BE2C (cell line): ENCODE measurements around the gene S1PR4.
A peak's percentile ranks its signal among the peaks of the same experiment; 100 is the strongest.

ENCODE experiments used
- DNase-seq: peaks from one replicate; pipeline ENCODE4 v3.0.0-alpha.2; 2020
- H3K27me3 ChIP-seq: fragments of 250-450 bp; sonication (Bioruptor Pico); 2 replicates; pipeline ENCODE4 v1.5.1; 2020; ENCODE audit warnings: mild to moderate bottlenecking
- H3K36me3 ChIP-seq: fragments of 250-450 bp; sonication (Bioruptor Pico); 2 replicates; pipeline ENCODE4 v1.5.1; 2020; ENCODE audit warnings: mild to moderate bottlenecking
- H3K4me1 ChIP-seq: fragments of 250-450 bp; sonication (Bioruptor Pico); 2 replicates; pipeline ENCODE4 v1.5.1; 2020
- H3K4me3 ChIP-seq: 2 replicates; pipeline ENCODE4 v1.5.1; 2011; ENCODE audit warnings: low read depth, low read length
- H3K9me3 ChIP-seq: fragments of 250-450 bp; sonication (Bioruptor Pico); 2 replicates; pipeline ENCODE4 v1.5.1; 2020
- CTCF ChIP-seq: IDR thresholded peaks from 2 replicates; pipeline ENCODE4 v1.5.1; 2012; ENCODE audit warnings: mild to moderate bottlenecking, low read depth, low read length

Gene S1PR4

GRCh38 chr19:3184847-3185460 lies 6.4 kb downstream of the S1PR4 start:
- no peak for TF ChIP-seq CTCF
- peak; percentile 79 for DNase-seq
- H3K27me3 ChIP-seq: no peaks in the 10 kb centered on the region
- peaks cover 3% of the 10 kb centered on the region; the same call in 1 of the 2 replicates for H3K4me1 ChIP-seq
- peaks cover 9% of the 10 kb centered on the region; the same call in 1 of the 2 replicates for H3K36me3 ChIP-seq
- H3K9me3 ChIP-seq: no peaks in the 10 kb centered on the region
- peak overlapping the region; percentile 78 for H3K4me3 ChIP-seq

- peaks cover 13% of the 10 kb centered on the region; the same call in 1 of the 2 replicates for H3K36me3 ChIP-seq
- H3K9me3 ChIP-seq: no peaks in the 10 kb centered on the region
- DNase-seq: peak; percentile 97
- TF ChIP-seq CTCF: no peak
- peak within 1 kb of the TSS; percentile 78 for H3K4me3 ChIP-seq
- peaks cover 3% of the 10 kb centered on the region; the same call in 1 of the 2 replicates for H3K4me1 ChIP-seq
- H3K27me3 ChIP-seq: no peaks in the 10 kb centered on the region
Measured at GRCh38 chr19:3185461-3186159, 7.0 kb downstream of the S1PR4 start, which contains the start of gene NCLN. NCLN (plus strand) TSS chr19:3185930; CDS start chr19:3186031, 101 bp downstream.

- Histone ChIP-seq H3K4me3 (peak overlapping the region; percentile 78), H3K36me3 (peaks cover 13% of the 10 kb centered on the region), H3K9me3 (no peaks in the 10 kb centered on the region), H3K4me1 (peaks cover 3% of the 10 kb centered on the region; the same call in 1 of the 2 replicates), H3K27me3 (no peaks in the 10 kb centered on the region)
- peak; percentile 16 for DNase-seq
- TF ChIP-seq CTCF: no peak
Measured at GRCh38 chr19:3186160-3186688, 7.7 kb downstream of the S1PR4 start.

- TF ChIP-seq CTCF: no peak
- Histone ChIP-seq H3K27me3 (no peaks in the 10 kb centered on the region), H3K36me3 (peaks cover 13% of the 10 kb centered on the region), H3K4me3 (peak overlapping the region; percentile 78), H3K4me1 (peaks cover 3% of the 10 kb centered on the region; the same call in 1 of the 2 replicates), H3K9me3 (no peaks in the 10 kb centered on the region)
- DNase-seq: no peak
Measured at GRCh38 chr19:3186891-3187661, 8.5 kb downstream of the S1PR4 start.

GRCh38 chr19:3187662-3188511 lies 9.3 kb downstream of the S1PR4 start:
- TF ChIP-seq CTCF: no peak
- no peak for DNase-seq
- Histone ChIP-seq H3K4me3 (no peak overlapping the region), H3K9me3 (no peaks in the 10 kb centered on the region), H3K36me3 (peaks cover 18% of the 10 kb centered on the region), H3K27me3 (no peaks in the 10 kb centered on the region), H3K4me1 (peaks cover 3% of the 10 kb centered on the region; the same call in 1 of the 2 replicates)
